Activated CD4-positive, alpha-beta T cell treated with anti-CD3 and anti-CD28 coated beads, Interleukin-2, Interleukin-4, amounts not matched to agents 100 ng/mL and 50 ng/mL, durations not matched to agents 16 hours and 8 hours (primary cell): ENCODE data around the gene PRRG3.

Experiments
- DNase-seq: peaks from one replicate; pipeline ENCODE4 v3.0.0-alpha.2; 2020; ENCODE audit warnings: low spot score

Gene PRRG3

GRCh38 chrX:151708821-151709220, 13.6 kb downstream of the PRRG3 start:
- DNase-seq: no peak

- DNase-seq: no peak
Observed at GRCh38 chrX:151710457-151710856, 15.2 kb downstream of the PRRG3 start.

- DNase-seq: no peak
Observed at GRCh38 chrX:151711154-151711553, 15.9 kb downstream of the PRRG3 start.

GRCh38 chrX:151711787-151712186, 16.5 kb downstream of the PRRG3 start:
- no peak for DNase-seq

GRCh38 chrX:151712253-151712652, 17.0 kb downstream of the PRRG3 start:
- DNase-seq: no peak

- peak; percentile 18 for DNase-seq
Observed at GRCh38 chrX:151713849-151714248, 18.6 kb downstream of the PRRG3 start.

GRCh38 chrX:151714362-151714761, 19.1 kb downstream of the PRRG3 start:
- DNase-seq: no peak

GRCh38 chrX:151715752-151716151, 20.5 kb downstream of the PRRG3 start, which contains the start of gene FATE1:
Gene FATE1, plus strand, starts transcription at chrX:151716035. Its CDS starts 85 bp downstream, at chrX:151716120.
- no peak for DNase-seq

- no peak for DNase-seq
Observed at GRCh38 chrX:151722241-151722846, 27.1 kb downstream of the PRRG3 start.

- DNase-seq: no peak
Observed at GRCh38 chrX:151723156-151723760, 28.0 kb downstream of the PRRG3 start.

- DNase-seq: no peak
Observed at GRCh38 chrX:151724563-151725337, 29.5 kb downstream of the PRRG3 start.

GRCh38 chrX:151725338-151725614, 30.0 kb downstream of the PRRG3 start:
- DNase-seq: no peak

GRCh38 chrX:151726751-151727150, 31.5 kb downstream of the PRRG3 start:
- DNase-seq: no peak

- DNase-seq: no peak
Observed at GRCh38 chrX:151727346-151727745, 32.1 kb downstream of the PRRG3 start.

GRCh38 chrX:151729056-151729725, 33.9 kb downstream of the PRRG3 start:
- DNase-seq: no peak

- no peak for DNase-seq
Observed at GRCh38 chrX:151734446-151734845, 39.2 kb downstream of the PRRG3 start, which contains the start of gene CNGA2. Gene CNGA2, plus strand, starts transcription at chrX:151734746. Its CDS starts 3,738 bp downstream, at chrX:151738484.

GRCh38 chrX:151735219-151735618, 40.0 kb downstream of the PRRG3 start:
- no peak for DNase-seq

- DNase-seq: no peak
Observed at GRCh38 chrX:151736685-151737084, 41.4 kb downstream of the PRRG3 start.

GRCh38 chrX:151737494-151737893, 42.2 kb downstream of the PRRG3 start:
- DNase-seq: no peak

- DNase-seq: no peak
Observed at GRCh38 chrX:151738751-151739150, 43.5 kb downstream of the PRRG3 start.

GRCh38 chrX:151741606-151742005, 46.3 kb downstream of the PRRG3 start:
- no peak for DNase-seq

GRCh38 chrX:151742311-151742710, 47.1 kb downstream of the PRRG3 start:
- no peak for DNase-seq
